Measurements from ENCODE around the gene AHSG. TPM values are rescaled to one million over a fixed set of nuclear protein-coding genes. Genes with fewer than 3 reads are reported as not detected.

The AHSG gene
- polyA plus RNA-seq, 1 donor (not counting 4 experiments of a cell fraction or from before 2014, with no cell fraction given) = 0.59 TPM

- Histone ChIP-seq H3K4me1 (ENCODE audit: control insufficient read depth, extremely low read depth, insufficient read depth, low read length) (peaks cover 31% of the 10 kb centered on the region), H3K9me3 (ENCODE audit: control insufficient read depth, low read depth, low read length) (no peaks in the 10 kb centered on the region), H3K36me3 (ENCODE audit: control insufficient read depth in 2 of 2, extremely low read depth in 1 of 2, insufficient read depth in 2 of 2, low read length in 2 of 2) (peaks cover 0 to 4% of the 10 kb centered on the region in 2 experiments), H3K9me1 (ENCODE audit: control insufficient read depth, extremely low read depth, insufficient read depth, low read length) (no peaks in the 10 kb centered on the region), H3K4me3 (ENCODE audit: control insufficient read depth in 2 of 3, extremely low read depth in 1 of 3, insufficient read depth in 2 of 3, low read depth in 1 of 3, low read length in 3 of 3) (no peak overlapping the region), H2AFZ (ENCODE audit: control insufficient read depth, low read length) (no peak overlapping the region), H4K20me1 (ENCODE audit: control insufficient read depth, extremely low read depth, insufficient read depth, low read length) (no peaks in the 10 kb centered on the region), H3K4me2 (ENCODE audit: control insufficient read depth, extremely low read depth, insufficient read depth, low read depth, low read length) (no peak overlapping the region), H3K27me3 (ENCODE audit: control insufficient read depth, extremely low read depth, insufficient read depth, low read length) (no peaks in the 10 kb centered on the region), H3K9ac (ENCODE audit: control insufficient read depth, extremely low read depth, insufficient read depth, low read length) (no peak overlapping the region), H3K79me2 (ENCODE audit: control insufficient read depth, insufficient read depth, low read length) (no peaks in the 10 kb centered on the region), H3K27ac (ENCODE audit: control insufficient read depth, insufficient read depth, low read length) (peak overlapping the region; percentile 93)
- TF ChIP-seq EZH2 (IDR thresholded peaks at IDR 0.05; ENCODE audit: low read length) = no peak
- TF ChIP-seq, protein P1, sequence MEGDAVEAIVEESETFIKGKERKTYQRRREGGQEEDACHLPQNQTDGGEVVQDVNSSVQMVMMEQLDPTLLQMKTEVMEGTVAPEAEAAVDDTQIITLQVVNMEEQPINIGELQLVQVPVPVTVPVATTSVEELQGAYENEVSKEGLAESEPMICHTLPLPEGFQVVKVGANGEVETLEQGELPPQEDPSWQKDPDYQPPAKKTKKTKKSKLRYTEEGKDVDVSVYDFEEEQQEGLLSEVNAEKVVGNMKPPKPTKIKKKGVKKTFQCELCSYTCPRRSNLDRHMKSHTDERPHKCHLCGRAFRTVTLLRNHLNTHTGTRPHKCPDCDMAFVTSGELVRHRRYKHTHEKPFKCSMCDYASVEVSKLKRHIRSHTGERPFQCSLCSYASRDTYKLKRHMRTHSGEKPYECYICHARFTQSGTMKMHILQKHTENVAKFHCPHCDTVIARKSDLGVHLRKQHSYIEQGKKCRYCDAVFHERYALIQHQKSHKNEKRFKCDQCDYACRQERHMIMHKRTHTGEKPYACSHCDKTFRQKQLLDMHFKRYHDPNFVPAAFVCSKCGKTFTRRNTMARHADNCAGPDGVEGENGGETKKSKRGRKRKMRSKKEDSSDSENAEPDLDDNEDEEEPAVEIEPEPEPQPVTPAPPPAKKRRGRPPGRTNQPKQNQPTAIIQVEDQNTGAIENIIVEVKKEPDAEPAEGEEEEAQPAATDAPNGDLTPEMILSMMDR (optimal IDR thresholded peaks at IDR 0.05 in 1 of 3, IDR thresholded peaks at IDR 0.05 in 1 of 3, conservative IDR thresholded peaks at IDR 0.05 in 1 of 3; ENCODE audit: extremely low read depth in 1 of 3, insufficient read depth in 2 of 3, low read length in 3 of 3) = no peak
- DNase-seq (ENCODE audit: low read depth, low spot score) (no peak), FAIRE-seq (no peak)
- dilution Hi-C loops (cut with MboI; ENCODE audit: extremely low pct_ligation_motif_present, low sequenced_read_pairs) = no loop called here
Observed at GRCh38 chr3:186590580-186591295, 22.1 kb upstream of the AHSG start.

- Histone ChIP-seq H3K9me1 (ENCODE audit: control insufficient read depth, extremely low read depth, insufficient read depth, low read length) (no peaks in the 10 kb centered on the region), H4K20me1 (ENCODE audit: control insufficient read depth, extremely low read depth, insufficient read depth, low read length) (no peaks in the 10 kb centered on the region), H3K9ac (ENCODE audit: control insufficient read depth, extremely low read depth, insufficient read depth, low read length) (no peak overlapping the region), H2AFZ (ENCODE audit: control insufficient read depth, low read length) (no peak overlapping the region), H3K36me3 (ENCODE audit: control insufficient read depth in 2 of 2, extremely low read depth in 1 of 2, insufficient read depth in 2 of 2, low read length in 2 of 2) (no peaks in the 10 kb centered on the region), H3K79me2 (ENCODE audit: control insufficient read depth, insufficient read depth, low read length) (no peaks in the 10 kb centered on the region), H3K4me1 (ENCODE audit: control insufficient read depth, extremely low read depth, insufficient read depth, low read length) (peaks cover 38% of the 10 kb centered on the region), H3K27me3 (ENCODE audit: control insufficient read depth, extremely low read depth, insufficient read depth, low read length) (no peaks in the 10 kb centered on the region), H3K4me3 (ENCODE audit: control insufficient read depth in 2 of 3, extremely low read depth in 1 of 3, insufficient read depth in 2 of 3, low read depth in 1 of 3, low read length in 3 of 3) (no peak overlapping the region), H3K9me3 (ENCODE audit: control insufficient read depth, low read depth, low read length) (no peaks in the 10 kb centered on the region), H3K27ac (ENCODE audit: control insufficient read depth, insufficient read depth, low read length) (no peak overlapping the region), H3K4me2 (ENCODE audit: control insufficient read depth, extremely low read depth, insufficient read depth, low read depth, low read length) (no peak overlapping the region)
- FAIRE-seq (no peak), DNase-seq (ENCODE audit: low read depth, low spot score) (no peak)
- dilution Hi-C loops (cut with MboI; ENCODE audit: extremely low pct_ligation_motif_present, low sequenced_read_pairs) = no loop called here
- no peak for TF ChIP-seq EZH2 (IDR thresholded peaks at IDR 0.05; ENCODE audit: low read length)
- TF ChIP-seq, protein P1 (optimal IDR thresholded peaks at IDR 0.05 in 1 of 3, IDR thresholded peaks at IDR 0.05 in 1 of 3, conservative IDR thresholded peaks at IDR 0.05 in 1 of 3; ENCODE audit: extremely low read depth in 1 of 3, insufficient read depth in 2 of 3, low read length in 3 of 3) = no peak
Observed at GRCh38 chr3:186592682-186593081, 20.2 kb upstream of the AHSG start.

Measured in keratinocyte (primary cell).